Right lobe of liver (tissue), 6 donors: ENCODE data around the gene ARHGAP42. TPM values are rescaled to one million over a fixed set of nuclear protein-coding genes. Genes with fewer than 3 reads are reported as not detected.
A peak's percentile ranks its signal among the peaks of the same experiment; 100 is the strongest.

Experiments
- ATAC-seq, 4 donors: fragments of 200-7000 bp; cut with Tn5 transposase; one replicate each; pipeline ENCODE4 v1.9.1; 2020; ENCODE audit warnings: mild to moderate bottlenecking in 4 of 4, moderate library complexity in 4 of 4
- DNase-seq, 3 donors: peaks; one replicate each; pipeline ENCODE4 v3.0.0-alpha.2; 2020
- H3K27ac ChIP-seq, 3 donors: fragments of 200-600 bp; one replicate each; pipeline ENCODE4 v1.8.0; 2022
- H3K27me3 ChIP-seq, 2 donors: fragments of 200-600 bp; one replicate each; pipeline ENCODE4 v1.8.0; 2022
- H3K36me3 ChIP-seq, 4 donors: fragments of 200-600 bp; sonication (generic) in 1 of 4; one replicate each; pipeline versions ENCODE4 v1.5.1 to v1.8.0; 2017 to 2022; ENCODE audit warnings: control low read depth in 1 of 4
- H3K4me1 ChIP-seq, 4 donors: fragments of 200-600 bp; sonication (generic) in 1 of 4; one replicate each; pipeline versions ENCODE4 v1.5.1 to v1.8.0; 2017 to 2022; ENCODE audit warnings: control low read depth in 1 of 4
- H3K4me3 ChIP-seq, 3 donors: fragments of 200-600 bp; one replicate each; pipeline ENCODE4 v1.8.0; 2022
- H3K9me3 ChIP-seq, 4 donors: fragments of 200-600 bp; sonication (generic) in 1 of 4; one replicate each; pipeline versions ENCODE4 v1.5.1 to v1.8.0; 2017 to 2022; ENCODE audit warnings: control low read depth in 1 of 4
- CTCF ChIP-seq, 4 donors: fragments of 200-600 bp in 3 of 4; fragments of 450-650 bp in 1 of 4; IDR thresholded peaks; one replicate each; pipeline versions ENCODE4 v1.5.1 to v1.8.0; 2016 to 2022; ENCODE audit warnings: antibody characterized with exemption in 4 of 4, mild to moderate bottlenecking in 2 of 4
- POLR2A ChIP-seq: fragments of 450-650 bp; IDR thresholded peaks from one replicate; pipeline ENCODE4 v1.6.1; 2017; ENCODE audit warnings: antibody characterized with exemption, mild to moderate bottlenecking
- WGBS: methylation state at CpG from one replicate; pipeline ENCODE4 v1.1.6; 2018; ENCODE audit warnings: low coverage, low lambda C conversion rate; ENCODE audit not compliant: insufficient coverage; ENCODE audit errors: missing lambda C conversion rate; 5-methylcytosine and 5-hydroxymethylcytosine counted together
- intact Hi-C, 2 donors: fragments of 100-400 bp; cut with DNase I; formaldehyde crosslinking; loops; one replicate each; pipeline versions ENCODE4 v1.11.2 to v1.14.1; 2022
- total RNA-seq, 6 experiments: library from RNA; depleted of rRNA in 2 of 6; stranded (reverse); fragments of >200 nt in 2 of 6; fragmentation: NEBNext Ultra II Directional in 3 of 6; extraction: Animal tissue kit (Norgen Biotek cat#: 25700) in 3 of 6; gene quantifications; one replicate each; pipeline versions ENCODE4 v1.1.0 to v1.2.4, GENCODE V29; 2016 to 2023
- donor health status: DM: no; HTN: yes; CAD: no.
- donor health status: DM: no; HTN: no; CAD: no.
- donor health status: DM: no; HTN: no; CAD: no.
- donor health status: DM: no; HTN: yes; CAD: no.
- donor health status: DM: no; HTN: yes; CAD: no.

ARHGAP42 gene
- total RNA-seq, 6 experiments from 2014 or later = 8.7 to 15.8 (median 13.1) TPM

- Histone ChIP-seq H3K36me3 (no peaks in the 10 kb centered on the region), H3K9me3 (no peaks in the 10 kb centered on the region), H3K4me1 (no peaks in the 10 kb centered on the region), H3K27me3 (no peaks in the 10 kb centered on the region), H3K27ac (no peak overlapping the region), H3K4me3 (no peak overlapping the region)
- WGBS = 60% methylated on average over 2 of the region's 2 CpGs
- ATAC-seq (no peak), DNase-seq (no peak)
- intact Hi-C loops = no loop called here
- TF ChIP-seq POLR2A (no peak), CTCF (IDR thresholded peaks at IDR 0.05) (no peak)
Observed at GRCh38 chr11:100949443-100949842, 262.4 kb downstream of the ARHGAP42 start.

GRCh38 chr11:100955318-100955717 is 268.2 kb downstream of the ARHGAP42 start:
- TF ChIP-seq POLR2A = no peak
- TF ChIP-seq CTCF (IDR thresholded peaks at IDR 0.05) = no peak
- Histone ChIP-seq H3K27me3 (no peaks in the 10 kb centered on the region), H3K4me1 (no peaks in the 10 kb centered on the region), H3K4me3 (no peak overlapping the region), H3K36me3 (peaks cover 0 to under 1% (median 0%) of the 10 kb centered on the region in 4 donors), H3K9me3 (no peaks in the 10 kb centered on the region), H3K27ac (no peak overlapping the region)
- peak in 3 of 4 donors; percentile 49 to 62 (median 58) for ATAC-seq
- WGBS = 0% methylated on average over 1 of the region's 1 CpG
- DNase-seq = no peak
- intact Hi-C loops = no loop called here

DNA sequence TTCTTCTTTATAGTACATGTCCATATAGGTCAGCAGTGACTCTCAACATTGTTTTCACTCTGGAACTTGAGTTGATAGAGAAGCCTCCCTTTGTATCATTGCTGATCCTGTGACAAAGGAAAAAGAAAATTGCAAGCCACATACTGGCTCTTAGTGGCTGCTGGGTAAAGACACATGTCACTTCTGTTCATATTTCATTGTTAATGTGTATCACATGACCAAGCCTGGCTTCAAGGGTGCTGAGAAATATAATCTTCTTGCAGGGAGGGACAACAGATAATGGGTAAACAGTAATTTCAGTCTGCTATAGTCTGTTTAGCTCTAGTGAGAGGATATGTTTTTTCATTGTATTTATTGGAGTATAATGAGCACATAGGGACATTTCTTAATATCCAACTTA is 269.3 kb downstream of the ARHGAP42 start:
- no peaks in the 10 kb centered on the region for H3K4me1 ChIP-seq
- TF ChIP-seq POLR2A (no peak), CTCF (IDR thresholded peaks at IDR 0.05) (no peak)
- H3K27me3 ChIP-seq = no peaks in the 10 kb centered on the region
- H3K36me3 ChIP-seq = peaks cover 0 to 6% (median 0%) of the 10 kb centered on the region in 4 donors
- H3K27ac ChIP-seq = no peak overlapping the region
- DNase-seq (no peak), ATAC-seq (no peak)
- H3K4me3 ChIP-seq = no peak overlapping the region
- intact Hi-C loops = no loop called here
- H3K9me3 ChIP-seq = no peaks in the 10 kb centered on the region

GRCh38 chr11:100957499-100957898 is 270.4 kb downstream of the ARHGAP42 start:
- intact Hi-C loops = no loop called here
- no peak for DNase-seq
- no peaks in the 10 kb centered on the region for H3K27me3 ChIP-seq
- no peak overlapping the region for H3K4me3 ChIP-seq
- no peak for ATAC-seq
- no peak overlapping the region for H3K27ac ChIP-seq
- peaks cover 0 to 15% (median 0%) of the 10 kb centered on the region in 4 donors for H3K36me3 ChIP-seq
- H3K9me3 ChIP-seq = no peaks in the 10 kb centered on the region
- no peaks in the 10 kb centered on the region for H3K4me1 ChIP-seq
- TF ChIP-seq POLR2A (no peak), CTCF (IDR thresholded peaks at IDR 0.05) (no peak)
- WGBS = 71% methylated on average over 4 of the region's 4 CpGs

- no peak for ATAC-seq
- H3K9me3 ChIP-seq = peaks cover 0 to 3% (median 0%) of the 10 kb centered on the region in 4 donors
- 71% methylated on average over 2 of the region's 2 CpGs for WGBS
Observed at GRCh38 chr11:100961633-100962032, 274.5 kb downstream of the ARHGAP42 start.

More at GRCh38 chr11:100961633-100962032, 274.5 kb downstream of the ARHGAP42 start:
- no peak overlapping the region for H3K27ac ChIP-seq
- intact Hi-C loops = no loop called here
- peaks cover 0 to 43% (median 4%) of the 10 kb centered on the region in 4 donors for H3K36me3 ChIP-seq
- no peaks in the 10 kb centered on the region for H3K27me3 ChIP-seq
- no peak for DNase-seq
- H3K4me1 ChIP-seq = no peaks in the 10 kb centered on the region
- no peak overlapping the region for H3K4me3 ChIP-seq
- TF ChIP-seq POLR2A = no peak
- TF ChIP-seq CTCF (IDR thresholded peaks at IDR 0.05) = no peak
